Ectodermal cell (in vitro differentiated cells): ENCODE measurements around the gene ASB14.

Experiments used
- H3K27ac ChIP-seq: 2 replicates; pipeline ENCODE4 v1.7.0; 2013; ENCODE audit warnings: mild to moderate bottlenecking, low read depth, low read length; ENCODE audit not compliant: insufficient read depth, poor library complexity, severe bottlenecking
- H3K27me3 ChIP-seq: 2 replicates; pipeline ENCODE4 v1.7.0; 2013; ENCODE audit warnings: mild to moderate bottlenecking, low read length; ENCODE audit not compliant: insufficient read depth, control insufficient read depth, poor library complexity, severe bottlenecking
- H3K36me3 ChIP-seq: one replicate; pipeline ENCODE4 v1.7.0; 2013; ENCODE audit warnings: low read length; ENCODE audit not compliant: control insufficient read depth, insufficient read depth
- H3K4me1 ChIP-seq: one replicate; pipeline ENCODE4 v1.7.0; 2013; ENCODE audit warnings: low read length; ENCODE audit not compliant: control insufficient read depth, insufficient read depth
- H3K4me3 ChIP-seq: 2 replicates; pipeline ENCODE4 v1.7.0; 2013; ENCODE audit warnings: low read depth, low read length, control low read depth; ENCODE audit not compliant: insufficient read depth
- H3K9me3 ChIP-seq: 2 replicates; pipeline ENCODE4 v1.7.0; 2013; ENCODE audit warnings: mild to moderate bottlenecking, low read length, moderate library complexity; ENCODE audit not compliant: control insufficient read depth
- WGBS, 2 experiments: methylation state at CpG; one replicate each; pipeline ENCODE4 v1.1.7; 2013; ENCODE audit warnings: missing lambda C conversion rate in 2 of 2; 5-methylcytosine and 5-hydroxymethylcytosine counted together

The ASB14 gene

DNA sequence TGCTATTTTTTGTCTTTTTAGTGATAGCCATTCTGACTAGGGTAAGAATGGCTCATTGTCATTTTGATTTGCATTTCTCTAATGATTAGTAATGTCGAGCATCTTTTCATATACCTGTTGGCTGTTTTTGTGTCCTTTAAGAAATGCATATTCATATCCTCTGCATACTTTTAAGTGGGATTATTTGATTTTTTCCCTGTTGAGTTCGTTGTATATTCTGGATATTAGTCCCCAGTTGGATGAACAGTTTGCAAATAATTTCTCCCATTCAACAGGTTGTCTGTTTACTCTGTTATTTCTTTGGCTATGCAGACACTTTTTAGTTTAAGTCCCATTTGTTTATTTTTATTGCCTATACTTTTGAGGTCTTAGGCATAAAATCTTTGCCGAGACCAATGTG lies 30.6 kb downstream of the ASB14 start:
- Histone ChIP-seq H3K27ac (no peak overlapping the region), H3K4me1 (no peaks in the 10 kb centered on the region), H3K4me3 (no peak overlapping the region), H3K36me3 (peaks cover 7% of the 10 kb centered on the region), H3K9me3 (no peaks in the 10 kb centered on the region), H3K27me3 (no peaks in the 10 kb centered on the region)
- 96 to 100% methylated on average over 1 to 3 of the region's 3 CpGs for WGBS, 2 experiments

DNA sequence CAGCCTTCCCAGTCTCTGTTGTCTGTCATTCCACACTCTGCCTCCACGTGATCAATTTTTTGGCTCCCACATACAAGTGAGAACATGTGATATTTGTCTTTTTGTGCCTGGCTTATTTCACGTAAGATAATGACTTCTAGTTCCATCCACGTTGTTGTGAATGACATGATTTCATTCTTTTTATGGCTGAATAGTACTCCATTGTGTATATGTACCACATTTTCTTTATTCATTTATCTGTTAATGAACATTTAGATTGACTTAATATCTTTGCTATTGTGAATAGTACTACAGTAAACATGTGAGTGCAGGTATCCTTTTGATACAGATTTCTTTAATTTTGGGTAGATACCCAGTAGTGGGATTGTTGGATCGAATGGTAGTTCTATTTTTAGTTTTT lies 31.4 kb downstream of the ASB14 start:
- Histone ChIP-seq H3K36me3 (peaks cover 7% of the 10 kb centered on the region), H3K27ac (no peak overlapping the region), H3K9me3 (no peaks in the 10 kb centered on the region), H3K27me3 (no peaks in the 10 kb centered on the region), H3K4me1 (no peaks in the 10 kb centered on the region), H3K4me3 (no peak overlapping the region)
- WGBS, 2 experiments: 88 to 98% methylated on average over 4 of the region's 4 CpGs

DNA sequence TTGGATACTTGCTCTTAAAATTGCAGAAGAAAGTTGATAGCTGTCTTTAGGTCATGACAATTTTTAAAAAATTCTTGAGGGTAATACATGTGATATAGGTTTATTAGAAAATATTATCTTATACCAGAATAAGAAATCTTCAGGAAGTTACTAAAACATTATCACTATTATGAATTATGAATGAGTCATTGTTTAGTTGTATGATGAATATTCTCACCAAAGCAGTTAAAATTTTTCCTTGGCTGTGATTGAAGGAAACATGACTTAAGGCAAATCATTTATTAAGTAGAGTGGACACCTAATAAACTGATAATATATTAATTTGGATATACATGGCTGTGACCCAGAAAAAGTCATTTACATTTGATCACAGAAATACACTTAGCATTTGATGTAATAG lies 34.8 kb downstream of the ASB14 start:
- Histone ChIP-seq H3K4me1 (no peaks in the 10 kb centered on the region), H3K36me3 (no peaks in the 10 kb centered on the region), H3K27ac (no peak overlapping the region), H3K4me3 (no peak overlapping the region), H3K27me3 (no peaks in the 10 kb centered on the region), H3K9me3 (no peaks in the 10 kb centered on the region)

DNA sequence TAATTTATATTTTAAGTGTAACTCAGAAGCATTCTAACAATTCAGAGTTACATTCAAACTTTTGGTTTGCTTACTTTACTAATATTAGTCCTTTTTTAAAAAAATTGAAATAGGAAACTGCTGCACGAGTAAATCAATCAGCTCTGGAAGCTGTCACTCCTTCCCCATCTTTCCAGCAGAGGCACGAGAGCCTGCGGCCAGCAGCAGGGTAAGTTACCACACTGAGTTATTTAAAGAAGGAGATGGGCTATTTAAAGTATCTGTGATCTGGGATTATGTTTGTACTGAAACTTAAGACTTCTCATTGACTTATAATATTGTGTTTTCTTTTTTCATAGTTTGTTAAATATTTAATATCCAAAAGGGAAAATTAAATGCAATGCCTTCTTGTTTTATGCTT lies 35.6 kb downstream of the ASB14 start:
- H3K27ac ChIP-seq: no peak overlapping the region
- no peaks in the 10 kb centered on the region for H3K36me3 ChIP-seq
- no peaks in the 10 kb centered on the region for H3K4me1 ChIP-seq
- no peak overlapping the region for H3K4me3 ChIP-seq
- 93 to 94% methylated on average over 3 of the region's 3 CpGs for WGBS, 2 experiments
- no peaks in the 10 kb centered on the region for H3K27me3 ChIP-seq
- H3K9me3 ChIP-seq: no peaks in the 10 kb centered on the region

DNA sequence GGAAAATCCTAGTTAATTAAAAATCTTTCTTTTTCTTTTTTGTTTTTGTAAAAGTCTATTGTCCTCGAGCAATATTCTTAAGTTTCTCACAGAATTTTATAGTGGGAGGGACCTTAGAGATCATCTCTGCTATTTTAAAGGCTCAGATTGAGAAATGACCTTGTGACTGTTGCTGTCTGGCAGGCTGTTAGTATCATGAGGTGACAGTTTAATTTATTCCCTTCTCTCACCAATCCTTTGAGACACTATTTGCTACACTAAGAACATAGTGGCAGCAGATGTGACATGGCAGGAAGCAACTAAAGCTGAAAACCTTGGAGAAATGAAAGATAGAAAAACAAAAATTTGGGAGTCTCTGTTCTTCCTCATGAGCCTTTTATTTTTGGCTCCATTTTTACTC lies 40.1 kb downstream of the ASB14 start:
- Histone ChIP-seq H3K27ac (no peak overlapping the region), H3K27me3 (no peaks in the 10 kb centered on the region), H3K4me3 (no peak overlapping the region), H3K4me1 (no peaks in the 10 kb centered on the region), H3K9me3 (no peaks in the 10 kb centered on the region), H3K36me3 (no peaks in the 10 kb centered on the region)
- 80 to 86% methylated on average over 1 of the region's 1 CpG for WGBS, 2 experiments

DNA sequence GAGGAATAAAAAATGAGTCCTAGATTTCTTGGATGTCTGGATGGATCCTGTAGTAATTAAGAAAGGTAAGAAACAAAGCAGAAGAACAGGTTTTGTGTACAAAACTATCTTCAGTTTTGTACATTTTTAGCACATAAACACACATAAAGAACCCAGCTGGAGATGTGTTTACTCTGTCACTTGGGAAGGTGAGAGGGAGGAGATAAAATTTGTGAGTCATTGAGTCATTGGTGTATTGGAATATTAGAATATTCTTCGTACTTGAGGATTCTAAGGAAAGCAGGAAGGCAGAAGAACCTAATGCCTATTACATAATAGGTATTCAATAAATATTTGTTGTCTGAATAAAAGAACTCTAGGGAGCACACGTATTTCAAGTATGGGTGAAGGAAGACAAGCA lies 47.5 kb downstream of the ASB14 start:
- no peaks in the 10 kb centered on the region for H3K36me3 ChIP-seq
- no peaks in the 10 kb centered on the region for H3K27me3 ChIP-seq
- H3K4me1 ChIP-seq: no peaks in the 10 kb centered on the region
- no peak overlapping the region for H3K4me3 ChIP-seq
- no peak overlapping the region for H3K27ac ChIP-seq
- no peaks in the 10 kb centered on the region for H3K9me3 ChIP-seq
- 98 to 100% methylated on average over 1 to 2 of the region's 2 CpGs for WGBS, 2 experiments

DNA sequence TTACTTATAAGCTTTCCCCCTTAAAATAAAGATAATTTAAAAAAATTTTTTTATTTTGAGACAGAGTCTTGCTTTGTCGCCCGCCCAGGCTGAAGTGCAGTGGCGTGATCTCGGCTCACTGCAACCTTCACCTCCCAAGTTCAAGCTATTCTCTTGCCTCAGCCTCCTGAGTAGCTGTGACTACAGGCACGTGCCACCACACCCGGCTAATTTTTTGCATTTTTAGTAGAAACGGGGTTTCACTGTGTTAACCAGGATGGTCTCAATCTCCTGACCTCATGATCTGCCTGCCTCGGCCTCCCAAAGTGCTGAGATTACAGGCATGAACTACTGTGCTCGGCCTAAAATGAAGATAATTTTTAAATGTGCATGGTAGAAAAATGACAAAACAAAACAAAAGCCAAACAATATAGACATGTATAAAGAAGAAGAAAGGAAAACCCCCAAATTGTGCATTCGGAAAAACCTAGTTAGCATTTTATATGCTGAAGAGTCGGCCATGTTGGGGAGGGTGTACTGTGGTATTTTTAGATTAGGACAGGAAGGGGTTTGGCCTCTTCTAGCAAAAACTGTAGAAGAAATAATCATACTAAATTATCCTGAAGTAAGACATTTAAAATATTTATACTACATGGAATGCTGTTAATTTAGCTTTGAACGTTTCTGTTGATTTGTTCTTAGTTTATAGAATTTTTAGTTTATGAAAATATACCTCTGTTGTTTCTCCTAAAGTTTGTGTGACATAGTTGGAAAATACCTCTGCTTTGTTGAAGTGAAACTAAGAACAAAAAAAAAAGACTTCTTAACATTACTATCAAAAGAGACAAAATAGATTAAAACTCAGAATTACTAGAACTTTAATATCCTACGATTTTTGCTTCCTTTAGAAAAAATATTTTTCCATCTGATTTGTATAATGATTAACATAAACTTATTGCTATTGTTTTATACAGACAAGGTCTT lies 57.6 kb downstream of the ASB14 start:
- Histone ChIP-seq H3K27me3 (no peaks in the 10 kb centered on the region), H3K27ac (no peak overlapping the region), H3K4me3 (no peak overlapping the region), H3K36me3 (no peaks in the 10 kb centered on the region), H3K9me3 (no peaks in the 10 kb centered on the region), H3K4me1 (no peaks in the 10 kb centered on the region)
- 95 to 97% methylated on average over 10 to 12 of the region's 13 CpGs for WGBS, 2 experiments

DNA sequence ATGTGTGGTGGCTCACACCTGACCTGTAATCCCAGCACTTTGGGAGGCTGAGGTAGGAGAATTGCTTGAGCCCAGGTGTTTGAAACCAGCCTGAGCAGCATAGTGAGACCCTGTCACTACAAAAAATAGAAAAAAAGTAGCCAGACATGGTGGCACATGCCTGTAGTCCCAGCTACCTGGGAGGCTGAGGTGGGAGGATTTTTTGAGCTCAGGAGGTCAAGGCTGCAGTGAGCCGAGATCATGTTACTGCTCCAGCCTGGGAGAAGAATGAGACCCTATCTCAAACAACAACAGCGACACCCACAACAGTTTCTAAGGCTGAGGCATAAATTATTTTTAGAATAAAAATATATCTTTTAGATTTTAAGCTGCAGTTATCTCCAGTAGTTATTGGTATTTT lies 58.7 kb downstream of the ASB14 start:
- 94 to 100% methylated on average over 1 of the region's 2 CpGs for WGBS, 2 experiments
- H3K27ac ChIP-seq: no peak overlapping the region
- no peaks in the 10 kb centered on the region for H3K4me1 ChIP-seq
- H3K36me3 ChIP-seq: no peaks in the 10 kb centered on the region
- no peak overlapping the region for H3K4me3 ChIP-seq
- H3K27me3 ChIP-seq: peaks cover 8% of the 10 kb centered on the region
- no peaks in the 10 kb centered on the region for H3K9me3 ChIP-seq

DNA sequence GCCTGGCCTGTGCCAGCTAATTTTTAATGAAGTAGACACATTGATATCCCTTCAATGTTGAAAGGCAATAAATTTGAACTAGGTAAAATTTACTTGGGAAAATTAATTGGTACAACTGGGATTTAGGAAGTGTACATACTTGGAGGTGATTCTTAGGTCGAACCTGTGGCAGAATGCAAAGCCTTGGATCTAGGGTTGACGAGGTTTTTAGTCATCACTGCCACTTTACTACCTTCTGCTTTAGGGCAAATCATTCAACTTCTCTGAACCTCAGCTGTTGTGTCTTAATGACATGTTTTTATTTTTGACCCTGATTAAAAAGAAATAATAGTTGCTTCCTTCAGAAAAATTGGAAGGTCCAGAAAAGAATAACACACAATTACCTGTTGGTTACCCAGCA lies 62.5 kb downstream of the ASB14 start:
- Histone ChIP-seq H3K4me3 (no peak overlapping the region), H3K36me3 (no peaks in the 10 kb centered on the region), H3K4me1 (no peaks in the 10 kb centered on the region), H3K9me3 (no peaks in the 10 kb centered on the region), H3K27ac (no peak overlapping the region), H3K27me3 (peaks cover 21% of the 10 kb centered on the region)
- 90 to 95% methylated on average over 2 of the region's 2 CpGs for WGBS, 2 experiments

DNA sequence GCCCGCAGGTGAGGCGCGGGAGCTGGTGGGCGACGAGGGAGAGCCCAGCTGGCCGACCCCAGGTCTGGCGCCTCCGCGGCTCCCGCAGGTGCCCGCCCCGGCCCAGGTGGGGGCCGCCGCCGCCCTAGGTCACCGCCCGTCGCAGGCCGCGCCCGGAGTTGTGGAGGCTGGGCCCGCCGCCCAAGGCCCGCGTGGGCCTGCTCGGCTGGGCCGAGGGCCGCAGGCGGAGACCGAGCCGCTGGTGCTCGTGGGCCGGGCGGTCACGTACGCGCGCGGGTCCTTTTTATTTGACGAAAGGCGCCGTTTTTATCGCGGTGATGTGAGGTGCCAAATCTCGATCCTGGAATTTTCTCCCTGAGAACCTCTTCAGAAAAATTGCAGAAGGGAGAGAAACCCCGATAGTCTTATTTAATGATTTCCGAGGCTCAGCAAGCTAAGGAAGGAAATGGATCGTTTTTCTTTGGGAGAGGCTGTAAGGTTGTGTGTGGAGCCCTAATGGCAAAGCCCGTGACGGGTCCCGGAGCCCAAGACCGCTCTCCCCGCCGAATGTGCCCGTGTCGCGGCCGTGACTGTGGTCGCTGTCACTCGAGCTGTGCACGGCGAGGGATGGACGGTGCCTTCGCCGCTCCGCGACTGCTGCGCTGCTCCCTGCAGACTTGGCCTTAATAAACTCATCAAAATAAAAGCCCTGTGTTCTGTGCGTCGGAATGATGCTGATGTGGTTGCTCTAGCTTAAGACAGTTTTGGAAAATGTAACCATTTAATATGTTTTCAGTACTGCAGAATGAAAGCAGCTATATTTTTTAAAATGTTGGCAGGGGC lies 64.3 kb downstream of the ASB14 start:
- Histone ChIP-seq H3K36me3 (no peaks in the 10 kb centered on the region), H3K9me3 (no peaks in the 10 kb centered on the region), H3K4me3 (peak overlapping the region; percentile 69), H3K27ac (no peak overlapping the region), H3K4me1 (no peaks in the 10 kb centered on the region), H3K27me3 (peaks cover 21% of the 10 kb centered on the region)
- 0% methylated on average over 70 of the region's 70 CpGs for WGBS, 2 experiments
